ENCODE measurements around the gene HOXA4. TPM values are rescaled to one million over a fixed set of nuclear protein-coding genes. Genes with fewer than 3 reads are reported as not detected.
A peak's percentile ranks its signal among the peaks of the same experiment; 100 is the strongest.

The HOXA4 gene
- total RNA-seq, 1 donor from 2014 or later: not detected

GRCh38 chr7:27139334-27140125 is 9.0 kb upstream of the HOXA4 start:
- Histone ChIP-seq H3K36me3 (no peaks in the 10 kb centered on the region), H3K27me3 (peaks cover 100% of the 10 kb centered on the region), H3K4me3 (no peak overlapping the region), H3K27ac (no peak overlapping the region), H3K79me2 (ENCODE audit: low read depth) (no peaks in the 10 kb centered on the region), H3F3A (ENCODE audit: low read depth) (no peaks in the 10 kb centered on the region), H3K4me1 (peaks cover 10% of the 10 kb centered on the region), H4K20me1 (ENCODE audit: low read depth) (peaks cover 95% of the 10 kb centered on the region), H3K9ac (no peak overlapping the region), H2AFZ (replicated peaks) (no peak overlapping the region), H3K4me2 (peak overlapping the region; percentile 51), H3K9me3 (ENCODE audit: low read depth) (no peaks in the 10 kb centered on the region)
- H3K36me3 Mint-ChIP-seq: no peaks in the 10 kb centered on the region
- H3K4me3 Mint-ChIP-seq: peak overlapping the region; percentile 67
- peaks cover 92% of the 10 kb centered on the region for H3K27me3 Mint-ChIP-seq (ENCODE audit: insufficient read depth, low read depth)
- H3K9me3 Mint-ChIP-seq: peaks cover 8% of the 10 kb centered on the region
- peaks cover 8% of the 10 kb centered on the region for H3K4me1 Mint-ChIP-seq
- peak; percentile 70 for DNase-seq (ENCODE audit: low spot score)
- H3K27ac Mint-ChIP-seq: no peak overlapping the region
- TF ChIP-seq EZH2phosphoT487 (IDR thresholded peaks at IDR 0.05): peak; percentile 99
- TF ChIP-seq, protein P1, sequence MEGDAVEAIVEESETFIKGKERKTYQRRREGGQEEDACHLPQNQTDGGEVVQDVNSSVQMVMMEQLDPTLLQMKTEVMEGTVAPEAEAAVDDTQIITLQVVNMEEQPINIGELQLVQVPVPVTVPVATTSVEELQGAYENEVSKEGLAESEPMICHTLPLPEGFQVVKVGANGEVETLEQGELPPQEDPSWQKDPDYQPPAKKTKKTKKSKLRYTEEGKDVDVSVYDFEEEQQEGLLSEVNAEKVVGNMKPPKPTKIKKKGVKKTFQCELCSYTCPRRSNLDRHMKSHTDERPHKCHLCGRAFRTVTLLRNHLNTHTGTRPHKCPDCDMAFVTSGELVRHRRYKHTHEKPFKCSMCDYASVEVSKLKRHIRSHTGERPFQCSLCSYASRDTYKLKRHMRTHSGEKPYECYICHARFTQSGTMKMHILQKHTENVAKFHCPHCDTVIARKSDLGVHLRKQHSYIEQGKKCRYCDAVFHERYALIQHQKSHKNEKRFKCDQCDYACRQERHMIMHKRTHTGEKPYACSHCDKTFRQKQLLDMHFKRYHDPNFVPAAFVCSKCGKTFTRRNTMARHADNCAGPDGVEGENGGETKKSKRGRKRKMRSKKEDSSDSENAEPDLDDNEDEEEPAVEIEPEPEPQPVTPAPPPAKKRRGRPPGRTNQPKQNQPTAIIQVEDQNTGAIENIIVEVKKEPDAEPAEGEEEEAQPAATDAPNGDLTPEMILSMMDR (IDR thresholded peaks at IDR 0.05): no peak
- peak; percentile 100 for TF ChIP-seq EZH2 (IDR thresholded peaks at IDR 0.05)

DNA sequence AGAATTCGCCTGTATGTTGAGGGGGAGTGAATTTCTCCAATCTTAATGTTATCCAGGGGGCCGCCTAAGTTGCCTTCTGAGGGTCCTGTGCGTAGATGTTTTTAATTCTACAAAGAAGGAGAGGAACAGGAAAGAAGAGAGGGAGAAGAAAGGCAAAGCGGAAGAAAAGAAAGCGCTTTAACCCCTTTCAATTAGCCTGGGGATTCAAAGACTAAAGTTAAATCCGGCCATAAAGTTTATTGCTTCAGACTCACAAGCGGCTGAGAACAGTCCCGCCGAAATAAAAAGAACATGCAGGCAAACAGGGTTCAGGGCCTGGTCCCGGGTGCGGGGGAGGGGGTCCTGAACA is 8.4 kb upstream of the HOXA4 start:
- no peaks in the 10 kb centered on the region for H3K79me2 ChIP-seq (ENCODE audit: low read depth)

GRCh38 chr7:27138472-27138871 is 7.9 kb upstream of the HOXA4 start:
- DNase-seq (ENCODE audit: low spot score): no peak
- Histone ChIP-seq H3K9me3 (ENCODE audit: low read depth) (no peaks in the 10 kb centered on the region), H3K36me3 (no peaks in the 10 kb centered on the region), H3K4me3 (no peak overlapping the region), H3K4me1 (peaks cover 9% of the 10 kb centered on the region), H3F3A (ENCODE audit: low read depth) (no peaks in the 10 kb centered on the region), H2AFZ (replicated peaks) (no peak overlapping the region), H4K20me1 (ENCODE audit: low read depth) (peaks cover 96% of the 10 kb centered on the region), H3K9ac (no peak overlapping the region), H3K27ac (no peak overlapping the region), H3K27me3 (peaks cover 100% of the 10 kb centered on the region), H3K79me2 (ENCODE audit: low read depth) (no peaks in the 10 kb centered on the region), H3K4me2 (no peak overlapping the region)
- no peak overlapping the region for H3K27ac Mint-ChIP-seq
- peaks cover 93% of the 10 kb centered on the region for H3K27me3 Mint-ChIP-seq (ENCODE audit: insufficient read depth, low read depth)
- H3K4me3 Mint-ChIP-seq: no peak overlapping the region
- H3K4me1 Mint-ChIP-seq: peaks cover 6% of the 10 kb centered on the region
- peaks cover 2% of the 10 kb centered on the region for H3K36me3 Mint-ChIP-seq
- peaks cover 14% of the 10 kb centered on the region for H3K9me3 Mint-ChIP-seq
- no peak for TF ChIP-seq EZH2 (IDR thresholded peaks at IDR 0.05)
- TF ChIP-seq EZH2phosphoT487 (IDR thresholded peaks at IDR 0.05): no peak

More for the DNA sequence above, 8.4 kb upstream of the HOXA4 start:
- no peak overlapping the region for H2AFZ ChIP-seq (replicated peaks)
- H3K36me3 ChIP-seq: no peaks in the 10 kb centered on the region
- TF ChIP-seq EZH2phosphoT487 (IDR thresholded peaks at IDR 0.05): no peak
- TF ChIP-seq EZH2 (IDR thresholded peaks at IDR 0.05): no peak
- TF ChIP-seq, protein P1 (IDR thresholded peaks at IDR 0.05): no peak
- Mint-ChIP-seq H3K4me1 (peaks cover 8% of the 10 kb centered on the region), H3K4me3 (no peak overlapping the region), H3K36me3 (peaks cover 1% of the 10 kb centered on the region), H3K9me3 (peaks cover 11% of the 10 kb centered on the region), H3K27ac (no peak overlapping the region), H3K27me3 (ENCODE audit: insufficient read depth, low read depth) (peaks cover 92% of the 10 kb centered on the region)
- H3K4me2 ChIP-seq: peak overlapping the region; percentile 51
- no peak for DNase-seq (ENCODE audit: low spot score)
- H3K27ac ChIP-seq: no peak overlapping the region
- no peaks in the 10 kb centered on the region for H3K9me3 ChIP-seq (ENCODE audit: low read depth)
- peaks cover 10% of the 10 kb centered on the region for H3K4me1 ChIP-seq
- peaks cover 100% of the 10 kb centered on the region for H3K27me3 ChIP-seq
- H3K4me3 ChIP-seq: no peak overlapping the region
- no peak overlapping the region for H3K9ac ChIP-seq
- H4K20me1 ChIP-seq (ENCODE audit: low read depth): peaks cover 95% of the 10 kb centered on the region
- no peaks in the 10 kb centered on the region for H3F3A ChIP-seq (ENCODE audit: low read depth)

Measured in neural progenitor cell (in vitro differentiated cells).